ENCODE results near the gene EDN3.
"Not testable (repeated sequence)": the region's sequence is repeated elsewhere in the genome, so short reads cannot be mapped to it uniquely, and the experiment has no call there.

Gene EDN3

GRCh38 chr20:59335377-59335776 is 35.0 kb downstream of the EDN3 start:
- no peak for DNase-seq (ENCODE audit: low read depth in 2 of 2)

DNA sequence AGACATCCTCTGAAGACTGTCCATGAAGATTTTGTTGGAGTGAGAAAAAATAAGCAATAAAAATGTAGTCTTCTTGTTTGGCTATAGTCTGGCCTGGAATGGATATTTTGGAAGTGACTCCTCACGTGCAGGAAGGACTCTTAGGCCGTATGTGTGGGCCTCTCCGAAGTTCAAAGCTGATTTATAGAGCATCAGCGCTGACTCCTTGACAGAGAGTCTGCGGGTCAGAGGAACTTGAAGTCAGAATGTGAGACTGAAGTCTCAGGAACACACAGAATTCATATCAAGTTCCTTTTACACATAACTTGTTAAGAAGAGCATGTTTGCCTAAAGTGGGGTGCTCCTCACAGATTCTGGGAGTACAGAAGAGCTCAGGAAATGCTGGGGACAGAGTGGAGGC is 36.1 kb downstream of the EDN3 start:
- DNase-seq (ENCODE audit: low read depth in 2 of 2) = no peak

DNA sequence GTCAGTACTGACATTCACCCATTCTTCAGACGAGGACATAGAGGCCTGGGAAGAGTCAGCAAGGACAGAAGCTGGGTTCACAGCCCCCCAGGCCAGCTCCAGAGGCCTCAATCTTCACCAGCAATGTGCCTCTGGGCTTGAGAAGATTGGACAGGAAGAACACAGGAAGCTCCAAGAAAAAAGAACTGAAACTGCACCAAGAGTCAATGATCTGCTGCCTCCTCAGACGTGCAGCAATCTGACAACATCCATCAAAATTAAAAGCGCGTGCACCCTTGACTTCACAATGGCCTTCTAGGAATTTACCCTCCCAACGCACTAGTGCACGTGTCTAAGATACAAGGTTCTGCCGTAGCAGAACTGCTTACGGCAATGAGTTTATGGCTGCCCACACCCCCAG is 38.0 kb downstream of the EDN3 start:
- DNase-seq (ENCODE audit: low read depth in 2 of 2) = not testable (repeated sequence)

- DNase-seq (ENCODE audit: low read depth in 2 of 2) = no peak
Observed at GRCh38 chr20:59340201-59340885, 39.9 kb downstream of the EDN3 start.

GRCh38 chr20:59341285-59342022 is 41.0 kb downstream of the EDN3 start:
- DNase-seq (ENCODE audit: low read depth in 2 of 2) = not testable (repeated sequence)

DNA sequence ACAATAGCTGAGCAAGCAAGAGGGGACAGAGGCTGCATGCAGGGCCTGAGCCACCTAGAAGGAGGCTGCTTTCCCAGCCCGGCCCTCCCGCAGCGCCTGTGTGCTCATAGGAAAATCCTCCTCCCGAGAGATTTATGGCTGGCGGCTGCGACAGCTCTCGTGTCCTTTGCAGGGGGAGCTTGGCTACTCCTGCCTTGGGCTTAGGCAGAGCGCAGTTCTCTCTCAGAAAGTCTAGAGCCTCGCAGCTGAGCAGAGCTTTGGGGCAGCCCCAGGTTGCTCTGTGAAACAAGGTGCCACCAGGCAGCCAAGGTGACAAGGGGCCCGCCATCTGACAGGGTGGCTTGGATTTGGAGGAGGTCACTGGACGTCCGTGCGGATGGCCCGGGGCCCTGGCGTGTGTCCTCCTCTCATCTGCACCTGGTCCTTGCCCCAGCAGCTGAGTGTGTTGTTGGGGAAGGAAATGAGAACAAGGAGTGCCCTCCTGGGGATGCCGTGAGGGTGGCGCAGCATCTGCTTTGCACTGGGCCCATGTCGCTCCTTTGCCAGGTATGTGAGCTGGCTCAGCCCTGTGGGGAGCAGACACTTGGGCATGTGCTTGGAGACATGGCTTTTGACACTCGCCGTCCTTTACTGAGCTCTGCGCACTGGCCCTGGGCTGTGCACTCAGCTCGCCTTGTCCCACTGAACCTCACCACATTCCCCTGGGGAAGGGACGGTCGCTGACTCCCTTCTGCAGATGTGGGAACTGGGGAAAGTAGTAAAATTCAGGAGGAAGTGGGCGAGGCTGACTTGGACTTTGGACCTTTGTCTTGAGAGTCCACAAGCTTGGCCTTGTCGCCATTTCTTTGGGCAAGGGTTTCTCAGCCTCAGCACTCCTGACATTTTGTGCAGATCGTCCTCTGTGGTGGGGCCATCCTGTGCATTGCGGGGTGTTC is 41.9 kb downstream of the EDN3 start:
- DNase-seq (ENCODE audit: low read depth in 2 of 2) = no peak

GRCh38 chr20:59346061-59346460 is 45.6 kb downstream of the EDN3 start:
- no peak for DNase-seq (ENCODE audit: low read depth in 2 of 2)

GRCh38 chr20:59349277-59349676 is 48.9 kb downstream of the EDN3 start:
- no peak for DNase-seq (ENCODE audit: low read depth in 2 of 2)

GRCh38 chr20:59350330-59351156 is 50.1 kb downstream of the EDN3 start:
- DNase-seq (ENCODE audit: low read depth in 2 of 2) = no peak

- no peak for DNase-seq (ENCODE audit: low read depth in 2 of 2)
Observed at GRCh38 chr20:59351157-59352040, 51.0 kb downstream of the EDN3 start.

DNA sequence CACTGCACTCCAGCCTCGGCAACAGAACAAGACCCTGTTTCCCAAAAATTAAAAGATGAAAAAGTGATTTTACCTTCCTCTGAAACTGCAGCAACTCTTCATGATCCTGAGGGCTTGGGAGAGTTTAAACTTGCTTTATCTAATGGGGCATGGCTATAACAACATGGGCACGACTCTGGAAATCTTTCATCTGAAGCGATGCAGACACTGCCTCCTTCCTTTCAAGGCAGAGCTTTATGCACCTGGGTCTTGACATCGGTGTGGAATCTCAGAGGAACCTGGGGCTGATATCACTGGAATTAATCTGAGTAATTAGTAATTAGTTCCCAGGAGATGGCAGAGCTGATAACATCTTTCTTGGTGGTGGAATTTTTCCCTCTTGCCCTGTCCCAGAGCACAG is 52.1 kb downstream of the EDN3 start:
- no peak for DNase-seq (ENCODE audit: low read depth in 2 of 2)

DNA sequence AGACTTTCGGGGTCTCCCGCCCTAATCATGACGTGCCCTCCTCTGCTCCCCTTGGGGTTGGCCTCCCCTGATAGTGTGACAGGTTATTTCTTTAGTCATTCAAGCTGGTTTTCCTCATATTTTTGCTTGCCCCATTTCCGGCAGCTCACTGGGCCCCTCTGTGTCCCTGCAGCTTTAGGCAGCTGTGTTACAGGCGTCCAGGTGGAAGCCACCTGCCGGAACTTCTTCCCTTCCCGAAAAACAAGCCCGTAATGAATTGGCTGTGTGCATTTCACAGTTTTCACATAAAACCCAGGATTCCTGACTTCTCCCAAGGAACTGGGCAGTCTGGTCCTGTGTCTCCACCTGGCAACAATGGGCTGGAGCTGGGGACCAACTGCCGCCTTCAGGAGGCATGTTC is 52.6 kb downstream of the EDN3 start:
- DNase-seq (ENCODE audit: low read depth in 2 of 2) = no peak

DNA sequence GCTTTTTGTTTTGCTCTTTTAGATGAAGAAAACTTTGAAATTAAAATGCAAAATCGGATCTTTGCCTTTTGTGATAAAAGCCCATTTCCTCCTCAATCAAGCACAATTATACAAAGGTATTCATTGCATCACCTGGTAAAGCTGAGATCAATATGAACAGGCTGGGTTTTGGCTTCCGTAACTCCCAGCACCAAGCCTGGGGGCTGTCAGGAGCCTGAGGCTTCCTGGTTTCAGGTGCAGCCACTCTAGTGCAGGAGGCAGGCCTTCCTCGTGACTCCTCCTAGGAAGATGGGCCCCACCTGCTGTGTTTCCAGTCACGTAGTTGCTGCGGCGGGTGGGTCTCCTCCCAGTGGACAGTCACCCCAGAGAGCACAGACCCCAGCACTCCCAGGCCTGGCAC is 54.0 kb downstream of the EDN3 start:
- DNase-seq (ENCODE audit: low read depth in 2 of 2) = no peak

DNA sequence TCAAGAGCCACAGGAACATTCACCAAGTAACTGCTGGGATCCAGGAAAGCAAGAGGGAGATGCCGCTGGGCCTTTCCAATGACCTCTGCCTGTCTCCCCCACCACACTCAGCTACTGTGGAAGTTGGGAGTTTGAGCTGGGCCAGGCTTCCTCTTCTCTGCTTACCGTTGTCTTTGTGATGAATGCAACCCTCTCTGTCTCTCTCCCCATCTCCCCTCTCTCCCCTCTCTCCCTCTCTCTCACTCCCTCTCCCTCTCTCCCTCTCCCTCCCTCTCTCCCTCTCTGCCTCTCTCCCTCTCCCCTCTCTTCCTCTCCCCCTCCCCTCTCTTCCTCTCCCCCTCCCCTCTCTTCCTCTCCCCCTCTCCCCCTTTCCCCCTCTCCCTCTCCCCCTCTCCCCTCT is 54.8 kb downstream of the EDN3 start:
- DNase-seq (ENCODE audit: low read depth in 2 of 2) = no peak

GRCh38 chr20:59356662-59357165 is 56.3 kb downstream of the EDN3 start:
- DNase-seq (ENCODE audit: low read depth in 2 of 2) = no peak

GRCh38 chr20:59358793-59359192 is 58.4 kb downstream of the EDN3 start:
- DNase-seq (ENCODE audit: low read depth in 2 of 2) = not testable (repeated sequence)

GRCh38 chr20:59359906-59360725 is 59.7 kb downstream of the EDN3 start:
- no peak for DNase-seq (ENCODE audit: low read depth in 2 of 2)

DNA sequence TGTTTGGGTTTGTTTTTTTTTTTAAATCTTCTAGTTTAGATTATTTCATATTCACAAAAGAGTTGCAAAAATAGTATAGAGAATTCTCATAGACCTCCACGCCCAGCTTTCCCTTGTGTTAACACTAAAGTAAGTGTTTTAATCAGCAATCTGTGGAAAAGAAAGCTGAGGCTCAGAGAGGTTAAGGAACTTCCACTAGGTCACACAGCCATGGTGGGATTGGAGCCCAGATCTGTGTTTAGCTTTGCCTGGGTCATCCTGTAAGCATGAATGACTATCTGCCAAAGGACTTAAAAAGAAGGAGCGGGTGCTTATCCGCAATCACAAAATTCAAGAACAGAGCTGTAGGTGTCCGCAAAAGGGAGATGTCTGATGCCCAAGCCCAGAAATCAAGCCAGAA is 60.5 kb downstream of the EDN3 start:
- no peak for DNase-seq (ENCODE audit: low read depth in 2 of 2)

GRCh38 chr20:59361411-59361810 is 61.0 kb downstream of the EDN3 start:
- no peak for DNase-seq (ENCODE audit: low read depth in 2 of 2)

Measured in stimulated activated CD4-positive, alpha-beta T cell treated with anti-CD3 and anti-CD28 coated beads, Interleukin-1b, Interleukin-23, amount 100 ng/mL, for 4 hours (primary cell).